A673 (cell line): Measurements from ENCODE around the gene TEAD1.

Source experiments
- EZH2 ChIP-seq: fragments of 200-600 bp; sonication (generic); IDR thresholded peaks from 2 replicates; pipeline ENCODE4 v1.6.1; 2017; ENCODE audit warnings: borderline replicate concordance, low read depth, mild to moderate bottlenecking, mixed read lengths, antibody characterized with exemption, low read length; ENCODE audit not compliant: poor library complexity, severe bottlenecking
- TF ChIP-seq, protein P1 (sequence below): fragments of 300-800, 200-600 bp; sonication (generic); conservative IDR thresholded peaks from 2 replicates; pipeline ENCODE4 v1.5.1; 2017; ENCODE audit warnings: low read depth, mild to moderate bottlenecking, antibody characterized with exemption, low read length, moderate library complexity, mixed read lengths

DNA sequence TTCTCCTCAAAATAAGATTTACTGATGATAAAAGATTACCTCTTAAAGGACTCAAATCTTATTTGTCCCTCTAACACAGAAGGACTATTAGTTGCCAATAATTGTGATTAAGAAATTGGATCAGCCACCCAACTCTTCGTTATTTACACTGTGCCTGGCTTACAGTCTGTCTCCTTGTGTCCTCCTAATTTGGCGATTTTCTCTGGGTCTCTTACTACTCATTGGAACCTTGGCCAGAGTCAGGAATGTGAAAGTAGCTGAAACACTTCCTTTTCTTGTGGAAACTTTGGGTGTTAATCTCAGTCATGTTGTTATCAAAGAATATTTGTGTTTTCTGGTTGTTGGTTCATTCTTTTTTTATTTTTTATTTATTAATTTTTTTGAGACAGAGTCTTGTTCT is 83.2 kb downstream of the TEAD1 start:
- TF ChIP-seq, protein P1, sequence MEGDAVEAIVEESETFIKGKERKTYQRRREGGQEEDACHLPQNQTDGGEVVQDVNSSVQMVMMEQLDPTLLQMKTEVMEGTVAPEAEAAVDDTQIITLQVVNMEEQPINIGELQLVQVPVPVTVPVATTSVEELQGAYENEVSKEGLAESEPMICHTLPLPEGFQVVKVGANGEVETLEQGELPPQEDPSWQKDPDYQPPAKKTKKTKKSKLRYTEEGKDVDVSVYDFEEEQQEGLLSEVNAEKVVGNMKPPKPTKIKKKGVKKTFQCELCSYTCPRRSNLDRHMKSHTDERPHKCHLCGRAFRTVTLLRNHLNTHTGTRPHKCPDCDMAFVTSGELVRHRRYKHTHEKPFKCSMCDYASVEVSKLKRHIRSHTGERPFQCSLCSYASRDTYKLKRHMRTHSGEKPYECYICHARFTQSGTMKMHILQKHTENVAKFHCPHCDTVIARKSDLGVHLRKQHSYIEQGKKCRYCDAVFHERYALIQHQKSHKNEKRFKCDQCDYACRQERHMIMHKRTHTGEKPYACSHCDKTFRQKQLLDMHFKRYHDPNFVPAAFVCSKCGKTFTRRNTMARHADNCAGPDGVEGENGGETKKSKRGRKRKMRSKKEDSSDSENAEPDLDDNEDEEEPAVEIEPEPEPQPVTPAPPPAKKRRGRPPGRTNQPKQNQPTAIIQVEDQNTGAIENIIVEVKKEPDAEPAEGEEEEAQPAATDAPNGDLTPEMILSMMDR = no peak
- TF ChIP-seq EZH2 = no peak
